Measurements from ENCODE around the gene UNKL. TPM values are rescaled to one million over a fixed set of nuclear protein-coding genes. Genes with fewer than 3 reads are reported as not detected.

Gene UNKL
- total and polyA plus RNA-seq, 7 donors = 17.3 to 58.7 (median 32.6) TPM

DNA sequence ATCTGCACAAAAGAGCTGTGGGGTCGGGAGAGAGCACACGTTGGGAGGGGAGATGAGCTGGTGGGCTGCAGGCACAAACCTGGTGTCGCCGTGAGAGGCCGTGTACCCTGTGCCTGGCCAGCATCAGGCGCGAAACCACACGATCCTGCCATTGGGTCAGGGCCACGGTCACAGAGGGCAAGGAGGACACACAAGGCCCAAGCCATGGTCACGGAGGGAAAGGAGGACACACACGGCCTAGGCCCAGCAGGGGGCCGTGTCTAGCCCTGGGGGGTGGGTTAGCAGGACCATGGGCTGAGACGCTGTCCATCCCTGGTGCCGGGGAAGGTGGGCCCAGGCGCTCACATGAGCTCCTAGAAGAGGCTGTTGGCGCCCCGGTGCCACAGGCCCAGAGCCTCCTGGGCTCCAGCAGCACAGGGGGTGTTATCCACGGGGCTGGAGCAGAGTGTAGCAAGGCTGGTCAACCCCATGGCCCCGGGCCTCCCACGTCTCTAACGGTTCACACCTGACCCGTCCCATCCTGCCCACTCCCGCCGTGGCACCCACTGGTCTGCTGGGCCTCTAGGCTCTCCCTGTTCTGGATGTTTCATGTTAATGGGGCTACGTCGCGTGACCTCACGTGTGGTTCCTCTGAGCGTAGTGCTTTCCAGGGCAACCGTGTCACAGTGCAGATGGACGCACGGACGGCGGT is 37.3 kb upstream of the UNKL start:
- Histone ChIP-seq H3K27ac (no peak overlapping the region), H3K36me3 (ENCODE audit: insufficient read depth in 1 of 2, low read depth in 1 of 2) (peaks cover 2 to 97% of the 10 kb centered on the region in 2 donors), H3K4me3 (no peak overlapping the region), H3K4me1 (no peaks in the 10 kb centered on the region), H3K9me3 (no peaks in the 10 kb centered on the region), H3K27me3 (ENCODE audit: insufficient read depth in 3 of 3, low read length in 2 of 3) (no peaks in the 10 kb centered on the region)
- no peak for DNase-seq
- no peak for ATAC-seq
- intact Hi-C loops (cut with DNase I) = no loop called here
- TF ChIP-seq, protein P1, sequence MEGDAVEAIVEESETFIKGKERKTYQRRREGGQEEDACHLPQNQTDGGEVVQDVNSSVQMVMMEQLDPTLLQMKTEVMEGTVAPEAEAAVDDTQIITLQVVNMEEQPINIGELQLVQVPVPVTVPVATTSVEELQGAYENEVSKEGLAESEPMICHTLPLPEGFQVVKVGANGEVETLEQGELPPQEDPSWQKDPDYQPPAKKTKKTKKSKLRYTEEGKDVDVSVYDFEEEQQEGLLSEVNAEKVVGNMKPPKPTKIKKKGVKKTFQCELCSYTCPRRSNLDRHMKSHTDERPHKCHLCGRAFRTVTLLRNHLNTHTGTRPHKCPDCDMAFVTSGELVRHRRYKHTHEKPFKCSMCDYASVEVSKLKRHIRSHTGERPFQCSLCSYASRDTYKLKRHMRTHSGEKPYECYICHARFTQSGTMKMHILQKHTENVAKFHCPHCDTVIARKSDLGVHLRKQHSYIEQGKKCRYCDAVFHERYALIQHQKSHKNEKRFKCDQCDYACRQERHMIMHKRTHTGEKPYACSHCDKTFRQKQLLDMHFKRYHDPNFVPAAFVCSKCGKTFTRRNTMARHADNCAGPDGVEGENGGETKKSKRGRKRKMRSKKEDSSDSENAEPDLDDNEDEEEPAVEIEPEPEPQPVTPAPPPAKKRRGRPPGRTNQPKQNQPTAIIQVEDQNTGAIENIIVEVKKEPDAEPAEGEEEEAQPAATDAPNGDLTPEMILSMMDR (IDR thresholded peaks at IDR 0.05) = no peak
- 90 to 95% (median 94%) methylated on average over 33 to 34 of the region's 34 CpGs for WGBS, 3 donors

DNA sequence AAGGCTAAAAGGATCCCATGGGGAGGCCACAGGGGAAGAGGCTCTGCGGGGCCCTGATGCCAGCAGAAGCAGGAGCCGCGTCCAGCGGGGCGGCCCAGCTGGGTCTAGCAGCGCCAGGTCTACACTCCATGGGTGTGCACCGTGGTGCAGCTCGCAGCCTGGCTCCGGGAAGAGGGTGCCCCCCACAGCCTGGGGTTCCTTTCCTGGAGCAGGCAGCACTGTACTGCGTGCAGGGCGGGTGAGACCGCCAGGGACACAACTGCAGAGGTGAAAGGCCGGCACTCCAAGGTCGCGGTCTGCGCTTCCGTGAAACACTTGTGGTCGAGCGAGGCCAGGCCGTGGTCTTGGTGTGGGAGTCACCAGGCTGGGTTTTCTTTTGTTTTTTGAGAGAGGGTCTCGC is 36.3 kb upstream of the UNKL start:
- H3K27ac ChIP-seq = no peak overlapping the region
- 96 to 98% (median 98%) methylated on average over 21 of the region's 21 CpGs for WGBS, 3 donors
- no peak overlapping the region for H3K4me3 ChIP-seq
- no peaks in the 10 kb centered on the region for H3K9me3 ChIP-seq
- TF ChIP-seq, protein P1 (IDR thresholded peaks at IDR 0.05) = no peak
- H3K27me3 ChIP-seq (ENCODE audit: insufficient read depth in 3 of 3, low read length in 2 of 3) = no peaks in the 10 kb centered on the region
- intact Hi-C loops (cut with DNase I) = no loop called here
- ATAC-seq (no peak), DNase-seq (no peak)
- no peaks in the 10 kb centered on the region for H3K4me1 ChIP-seq
- H3K36me3 ChIP-seq (ENCODE audit: insufficient read depth in 1 of 2, low read depth in 1 of 2) = peaks cover 2 to 97% of the 10 kb centered on the region in 2 donors

DNA sequence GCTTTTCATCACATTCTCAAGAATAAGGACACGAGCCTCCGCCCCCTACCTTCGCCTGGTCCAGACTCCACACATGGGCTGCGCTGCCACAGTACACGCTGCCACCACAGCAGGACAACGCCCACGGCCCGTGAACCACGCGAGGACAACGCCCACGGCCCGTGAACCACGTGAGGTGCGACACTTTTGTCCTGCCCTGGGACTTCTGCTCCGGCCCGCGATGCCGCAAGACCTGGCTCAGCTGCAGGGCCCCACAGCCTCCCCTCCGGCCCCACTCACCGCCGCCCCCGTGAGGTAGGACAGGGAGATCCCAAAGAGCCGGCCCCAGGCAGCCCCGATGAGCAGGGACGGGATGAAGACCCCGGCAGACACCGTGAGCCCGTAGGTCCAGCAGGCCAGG is 35.7 kb upstream of the UNKL start:
- WGBS, 3 donors = 88 to 95% (median 93%) methylated on average over 29 of the region's 29 CpGs
- H3K9me3 ChIP-seq = no peaks in the 10 kb centered on the region
- ATAC-seq (no peak), DNase-seq (no peak)
- TF ChIP-seq, protein P1 (IDR thresholded peaks at IDR 0.05) = no peak
- no peak overlapping the region for H3K4me3 ChIP-seq
- no peaks in the 10 kb centered on the region for H3K27me3 ChIP-seq (ENCODE audit: insufficient read depth in 3 of 3, low read length in 2 of 3)
- intact Hi-C loops (cut with DNase I) = no loop called here
- no peaks in the 10 kb centered on the region for H3K4me1 ChIP-seq
- no peak overlapping the region for H3K27ac ChIP-seq
- H3K36me3 ChIP-seq (ENCODE audit: insufficient read depth in 1 of 2, low read depth in 1 of 2) = peaks cover 2 to 97% of the 10 kb centered on the region in 2 donors

DNA sequence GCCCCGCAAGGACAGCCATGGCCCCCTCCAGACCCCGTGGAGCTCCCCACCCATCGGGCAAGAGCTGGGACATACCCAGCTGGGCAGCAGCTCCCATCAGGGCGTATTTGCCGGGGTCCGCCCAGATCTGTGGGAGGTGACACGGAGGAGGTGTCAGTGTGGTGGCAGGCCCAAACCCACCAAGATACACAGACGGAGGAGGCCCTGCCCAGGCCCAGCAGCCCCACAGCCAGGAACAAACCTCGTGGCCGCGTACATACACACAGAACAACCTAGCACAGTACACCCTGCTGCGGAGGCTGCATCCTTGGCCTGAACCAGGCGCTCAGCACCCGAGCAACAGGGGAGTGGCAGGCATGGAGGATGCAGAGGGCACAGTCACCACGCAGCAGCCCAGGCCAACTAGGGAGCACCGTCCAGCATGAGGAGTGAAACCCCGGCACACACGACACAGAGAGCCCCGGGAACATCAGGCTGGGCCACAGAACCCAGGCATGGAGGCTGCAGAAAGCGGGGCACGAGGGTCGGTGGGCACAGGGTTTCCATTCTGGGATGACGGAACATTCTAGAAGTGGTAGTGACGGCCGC is 34.8 kb upstream of the UNKL start:
- Histone ChIP-seq H3K9me3 (no peaks in the 10 kb centered on the region), H3K27me3 (ENCODE audit: insufficient read depth in 3 of 3, low read length in 2 of 3) (no peaks in the 10 kb centered on the region), H3K4me1 (no peaks in the 10 kb centered on the region), H3K4me3 (no peak overlapping the region), H3K27ac (no peak overlapping the region), H3K36me3 (ENCODE audit: insufficient read depth in 1 of 2, low read depth in 1 of 2) (peaks cover 2 to 88% of the 10 kb centered on the region in 2 donors)
- no peak for DNase-seq
- ATAC-seq = no peak
- TF ChIP-seq, protein P1 (IDR thresholded peaks at IDR 0.05) = no peak
- 94 to 96% (median 95%) methylated on average over 25 of the region's 25 CpGs for WGBS, 3 donors
- intact Hi-C loops (cut with DNase I) = no loop called here

All from psoas muscle (tissue), 8 donors.